Measurements from ENCODE around the gene TTC7B.

DNA sequence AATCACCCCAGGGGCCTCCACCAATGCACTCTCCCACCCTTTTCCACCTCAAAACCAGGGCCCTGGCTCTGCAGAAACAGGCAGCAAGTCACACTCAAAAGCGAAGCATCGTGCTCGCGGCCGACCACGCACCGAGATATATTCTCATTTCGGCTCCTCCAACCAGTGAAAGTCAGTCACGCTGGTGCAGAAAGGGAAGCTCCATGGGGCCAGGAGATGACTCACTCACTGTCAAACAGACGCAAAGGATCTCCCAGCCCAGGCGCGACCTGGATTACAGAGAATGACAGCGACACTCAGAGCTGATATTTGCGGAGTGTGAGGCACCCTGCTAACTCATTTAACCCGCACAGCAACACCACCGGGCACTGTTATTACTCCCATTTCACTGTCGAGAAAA is 245.8 kb downstream of the TTC7B start:
- TF ChIP-seq POLR2A (IDR thresholded peaks at IDR 0.05) (no peak), EP300 (IDR thresholded peaks at IDR 0.05; ENCODE audit: low read depth) (no peak), POLR2AphosphoS5 (IDR thresholded peaks at IDR 0.05) (no peak)
